ENCODE data around the gene PC.

DNA sequence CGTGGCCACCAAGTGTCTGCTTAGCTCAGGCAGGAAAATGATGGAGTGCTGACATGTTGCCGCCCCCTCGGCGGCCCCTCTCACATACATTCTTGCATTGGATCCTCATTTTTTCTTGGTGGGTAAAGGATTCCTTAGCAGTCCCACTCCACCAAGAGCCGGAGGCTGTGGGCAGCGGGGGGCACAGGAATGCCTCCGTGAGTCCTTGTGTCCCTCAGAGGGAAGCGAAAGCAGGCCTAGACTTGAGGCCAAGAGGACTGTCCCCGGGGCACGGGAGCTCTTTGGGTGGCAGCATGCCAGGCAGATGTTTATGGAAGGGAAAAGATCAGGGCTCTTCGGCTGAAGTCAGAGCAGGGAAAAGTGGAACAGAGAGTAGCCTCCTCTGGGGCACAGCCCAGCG, 79.7 kb downstream of the PC start:
- TF ChIP-seq EZH2 (IDR thresholded peaks at IDR 0.05; ENCODE audit: insufficient read depth, low read length): no peak
- TF ChIP-seq, protein P1, sequence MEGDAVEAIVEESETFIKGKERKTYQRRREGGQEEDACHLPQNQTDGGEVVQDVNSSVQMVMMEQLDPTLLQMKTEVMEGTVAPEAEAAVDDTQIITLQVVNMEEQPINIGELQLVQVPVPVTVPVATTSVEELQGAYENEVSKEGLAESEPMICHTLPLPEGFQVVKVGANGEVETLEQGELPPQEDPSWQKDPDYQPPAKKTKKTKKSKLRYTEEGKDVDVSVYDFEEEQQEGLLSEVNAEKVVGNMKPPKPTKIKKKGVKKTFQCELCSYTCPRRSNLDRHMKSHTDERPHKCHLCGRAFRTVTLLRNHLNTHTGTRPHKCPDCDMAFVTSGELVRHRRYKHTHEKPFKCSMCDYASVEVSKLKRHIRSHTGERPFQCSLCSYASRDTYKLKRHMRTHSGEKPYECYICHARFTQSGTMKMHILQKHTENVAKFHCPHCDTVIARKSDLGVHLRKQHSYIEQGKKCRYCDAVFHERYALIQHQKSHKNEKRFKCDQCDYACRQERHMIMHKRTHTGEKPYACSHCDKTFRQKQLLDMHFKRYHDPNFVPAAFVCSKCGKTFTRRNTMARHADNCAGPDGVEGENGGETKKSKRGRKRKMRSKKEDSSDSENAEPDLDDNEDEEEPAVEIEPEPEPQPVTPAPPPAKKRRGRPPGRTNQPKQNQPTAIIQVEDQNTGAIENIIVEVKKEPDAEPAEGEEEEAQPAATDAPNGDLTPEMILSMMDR (IDR thresholded peaks at IDR 0.05; ENCODE audit: insufficient read depth, low read depth, low read length): no peak

All from astrocyte (in vitro differentiated cells and primary cell).